Spleen (tissue), 11 donors: Measurements from ENCODE around the gene WDR73. TPM values are rescaled to one million over a fixed set of nuclear protein-coding genes. Genes with fewer than 3 reads are reported as not detected.

Source experiments
- DNase-seq: peaks from one replicate; pipeline ENCODE4 v3.0.0-alpha.2; 2020
- H3K27ac ChIP-seq, 8 donors: fragments of 200-600 bp; sonication (generic) in 7 of 8; 1 replicate in 4 of 8; 2 replicates in 4 of 8; pipeline versions ENCODE4 v1.5.0 to v1.8.0; 2016 to 2021; ENCODE audit warnings: inconsistent platforms in 4 of 8, mild to moderate bottlenecking in 4 of 8, moderate library complexity in 1 of 8
- H3K27me3 ChIP-seq, 7 donors: fragments of 200-600 bp; sonication (generic) in 6 of 7; replicated peaks in 1 of 7; 1 replicate in 4 of 7; 2 replicates in 3 of 7; pipeline versions ENCODE4 v1.5.0 to v1.8.0; 2016 to 2021; ENCODE audit warnings: inconsistent platforms in 3 of 7, mild to moderate bottlenecking in 1 of 7
- H3K36me3 ChIP-seq, 6 donors: fragments of 200-600 bp; sonication (generic) in 5 of 6; 1 replicate in 4 of 6; 2 replicates in 2 of 6; pipeline versions ENCODE4 v1.5.0 to v1.8.0; 2016 to 2021; ENCODE audit warnings: inconsistent platforms in 2 of 6
- H3K4me1 ChIP-seq, 6 donors: fragments of 200-600 bp; sonication (generic) in 5 of 6; 1 replicate in 3 of 6; 2 replicates in 3 of 6; pipeline versions ENCODE4 v1.5.0 to v1.8.0; 2016 to 2021; ENCODE audit warnings: inconsistent platforms in 3 of 6
- H3K4me3 ChIP-seq, 8 donors: fragments of 200-600 bp; sonication (generic) in 7 of 8; 1 replicate in 4 of 8; 2 replicates in 4 of 8; pipeline versions ENCODE4 v1.5.0 to v1.8.0; 2016 to 2021; ENCODE audit warnings: inconsistent platforms in 4 of 8, mild to moderate bottlenecking in 4 of 8, moderate library complexity in 2 of 8
- H3K9me3 ChIP-seq, 8 donors: fragments of 200-600 bp; sonication (generic) in 7 of 8; 1 replicate in 4 of 8; 2 replicates in 4 of 8; pipeline versions ENCODE4 v1.5.0 to v1.8.0; 2016 to 2021; ENCODE audit warnings: inconsistent platforms in 4 of 8
- POLR2A ChIP-seq, 3 donors: fragments of 450-650 bp; IDR thresholded peaks; one replicate each; pipeline ENCODE4 v1.5.1; 2017; ENCODE audit warnings: antibody characterized with exemption in 3 of 3, mild to moderate bottlenecking in 1 of 3
- POLR2AphosphoS5 ChIP-seq, 3 donors: sonication (generic); formaldehyde crosslinking; IDR thresholded peaks; one replicate each; pipeline ENCODE4 v1.5.1; 2017; ENCODE audit warnings: antibody characterized with exemption in 3 of 3
- WGBS, 5 donors: extraction: QIAGEN DNeasy Blood & Tissue Kit in 3 of 5; methylation state at CpG; one replicate each; pipeline versions ENCODE4 v1.1.5 to v1.1.7; 2013 to 2018; 5-methylcytosine and 5-hydroxymethylcytosine counted together
- intact Hi-C: fragments of 100-400 bp; cut with DNase I; formaldehyde crosslinking; loops from one replicate; pipeline ENCODE4 v1.15.0; 2023; ENCODE audit warnings: low total_unique reads
- polyA plus RNA-seq, 3 donors: library from polyadenylated mRNA; stranded (reverse); fragments of 200-250 nt; gene quantifications; one replicate each; pipeline ENCODE4 v1.2.1, GENCODE V29; 2013
- total RNA-seq, 7 donors: library from RNA; depleted of rRNA in 3 of 7; stranded (reverse); fragments of >200 nt in 3 of 7; fragmentation: NEBNext Ultra II Directional in 4 of 7; extraction: Animal tissue kit (Norgen Biotek cat#: 25700) in 4 of 7; gene quantifications; one replicate each; pipeline versions ENCODE4 v1.1.0 to v1.2.1, GENCODE V29; 2016 to 2021
- TF ChIP-seq, protein P1 (sequence below), 11 experiments: fragments of 200-600 bp in 7 of 11; fragments of 450-650 bp in 4 of 11; sonication (generic) in 4 of 11; IDR thresholded peaks in 8 of 11; conservative IDR thresholded peaks in 3 of 11; 1 replicate in 7 of 11; 2 replicates in 4 of 11; pipeline versions ENCODE4 v1.4.0 to v1.8.0; 2016 to 2021; ENCODE audit warnings: antibody characterized with exemption in 11 of 11, inconsistent platforms in 4 of 11, mild to moderate bottlenecking in 1 of 11
- donor health status: healthy with polysubstance abuse.
- donor health status: DM: no; HTN: no; CAD: no; lungs with moderate emphysema.
- donor health status: DM: no; HTN: no; CAD: no.
- donor health status: Bipolar disorder and iron deficiency.
- donor health status: healthy.
- donor health status: DM: no; HTN: no; CAD: no.
- donor health status: DM: yes; HTN: yes; CAD: no.

The WDR73 gene
- total and polyA plus RNA-seq, 10 donors: 12.7 to 31.6 (median 24.4) TPM

DNA sequence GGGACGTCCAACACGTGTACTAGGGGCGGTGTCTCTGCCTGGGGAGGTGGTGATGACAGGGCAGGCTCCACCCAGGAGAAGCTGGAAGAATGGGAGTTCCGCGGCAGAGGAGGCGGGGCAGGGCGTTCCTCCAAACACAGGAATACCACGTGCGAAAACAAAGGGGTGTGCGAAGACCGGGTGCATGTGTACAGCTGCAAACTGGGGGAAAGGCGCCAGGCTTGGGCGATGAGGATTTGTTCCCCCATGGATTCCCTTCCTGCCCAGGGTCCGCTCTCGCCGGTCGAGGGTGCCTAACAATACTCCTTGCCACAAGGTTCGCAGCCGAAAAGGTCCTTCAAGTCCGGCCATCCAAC lies 53.8 kb downstream of the WDR73 start:
- peak; percentile 91 for DNase-seq

DNA sequence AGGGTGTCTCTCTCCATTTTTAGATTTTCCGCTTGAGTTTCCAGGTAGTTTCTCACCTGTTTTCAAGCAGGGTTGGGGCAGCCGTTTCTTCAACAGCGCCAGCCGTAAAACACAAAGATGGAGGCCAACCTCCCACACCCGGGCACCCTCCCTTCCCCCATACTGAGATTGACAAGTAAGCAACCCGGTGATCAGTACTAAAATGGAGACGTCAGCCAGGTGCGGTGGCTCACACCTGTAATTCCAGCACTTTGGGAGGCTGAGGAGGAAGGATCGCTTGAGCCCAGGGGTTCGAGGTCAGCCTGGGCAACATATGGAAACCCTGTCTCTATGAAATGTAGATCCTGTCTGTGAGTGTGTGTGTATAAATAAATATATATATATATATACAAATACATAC lies 54.2 kb downstream of the WDR73 start:
- DNase-seq: peak; percentile 77
- Histone ChIP-seq H3K9me3 (no peaks in the 10 kb centered on the region), H3K27ac (peak overlapping the region in 5 of 8 donors; percentile 77 to 92 (median 78)), H3K4me1 (peaks cover 28 to 93% (median 56%) of the 10 kb centered on the region in 6 donors), H3K27me3 (no peaks in the 10 kb centered on the region), H3K36me3 (peaks cover 0 to 12% (median 6%) of the 10 kb centered on the region in 6 donors), H3K4me3 (peak overlapping the region in 6 of 8 donors; percentile 73 to 99 (median 93))
- 76 to 81% (median 79%) methylated on average over 10 of the region's 10 CpGs for WGBS, 5 donors
- intact Hi-C loops: loop anchor here (10.0 kb wide), 2 partner anchors 55 to 445 kb away; partner anchors contain the start of genes NMB and WDR73
- TF ChIP-seq, protein P1, sequence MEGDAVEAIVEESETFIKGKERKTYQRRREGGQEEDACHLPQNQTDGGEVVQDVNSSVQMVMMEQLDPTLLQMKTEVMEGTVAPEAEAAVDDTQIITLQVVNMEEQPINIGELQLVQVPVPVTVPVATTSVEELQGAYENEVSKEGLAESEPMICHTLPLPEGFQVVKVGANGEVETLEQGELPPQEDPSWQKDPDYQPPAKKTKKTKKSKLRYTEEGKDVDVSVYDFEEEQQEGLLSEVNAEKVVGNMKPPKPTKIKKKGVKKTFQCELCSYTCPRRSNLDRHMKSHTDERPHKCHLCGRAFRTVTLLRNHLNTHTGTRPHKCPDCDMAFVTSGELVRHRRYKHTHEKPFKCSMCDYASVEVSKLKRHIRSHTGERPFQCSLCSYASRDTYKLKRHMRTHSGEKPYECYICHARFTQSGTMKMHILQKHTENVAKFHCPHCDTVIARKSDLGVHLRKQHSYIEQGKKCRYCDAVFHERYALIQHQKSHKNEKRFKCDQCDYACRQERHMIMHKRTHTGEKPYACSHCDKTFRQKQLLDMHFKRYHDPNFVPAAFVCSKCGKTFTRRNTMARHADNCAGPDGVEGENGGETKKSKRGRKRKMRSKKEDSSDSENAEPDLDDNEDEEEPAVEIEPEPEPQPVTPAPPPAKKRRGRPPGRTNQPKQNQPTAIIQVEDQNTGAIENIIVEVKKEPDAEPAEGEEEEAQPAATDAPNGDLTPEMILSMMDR (IDR thresholded peaks at IDR 0.05 in 8 of 11, conservative IDR thresholded peaks at IDR 0.05 in 3 of 11): no peak
- TF ChIP-seq POLR2A (IDR thresholded peaks at IDR 0.05): no peak
- no peak for TF ChIP-seq POLR2AphosphoS5 (IDR thresholded peaks at IDR 0.05)

More for the DNA sequence above, 53.8 kb downstream of the WDR73 start:
- H3K4me1 ChIP-seq: peaks cover 29 to 93% (median 58%) of the 10 kb centered on the region in 6 donors
- TF ChIP-seq, protein P1 (IDR thresholded peaks at IDR 0.05 in 8 of 11, conservative IDR thresholded peaks at IDR 0.05 in 3 of 11): no peak
- TF ChIP-seq POLR2A (IDR thresholded peaks at IDR 0.05): no peak
- TF ChIP-seq POLR2AphosphoS5 (IDR thresholded peaks at IDR 0.05): no peak
- 0 to 2% (median 1%) methylated on average over 18 to 20 of the region's 20 CpGs for WGBS, 5 donors
- peak overlapping the region; percentile 51 to 86 (median 77) for H3K27ac ChIP-seq
- peak overlapping the region; percentile 73 to 99 (median 93) for H3K4me3 ChIP-seq
- H3K36me3 ChIP-seq: peaks cover 0 to 14% (median 6%) of the 10 kb centered on the region in 6 donors
- intact Hi-C loops: no loop called here
- no peaks in the 10 kb centered on the region for H3K9me3 ChIP-seq
- no peaks in the 10 kb centered on the region for H3K27me3 ChIP-seq

DNA sequence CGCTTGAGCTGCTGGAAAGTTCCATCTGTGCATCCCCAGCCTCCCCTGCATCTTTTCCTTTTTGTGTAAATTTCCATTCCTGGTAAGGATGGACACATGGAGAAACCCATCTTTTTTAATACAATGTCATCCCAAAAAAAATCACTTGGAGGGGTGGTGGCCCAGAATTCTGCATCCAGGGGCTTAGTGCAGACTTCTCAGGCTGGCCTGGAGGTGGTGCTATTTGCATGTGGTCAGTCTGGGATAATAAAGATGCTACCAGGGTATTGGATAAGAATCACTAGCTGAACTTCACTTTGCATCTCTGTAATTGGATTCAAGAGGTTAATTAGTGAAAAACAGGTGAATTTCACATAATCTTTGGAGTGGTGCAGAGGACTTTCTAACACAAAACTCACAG lies 55.1 kb downstream of the WDR73 start:
- Histone ChIP-seq H3K4me3 (peak overlapping the region in 1 of 8 donors; percentile 38), H3K27ac (peak overlapping the region; percentile 80 to 92 (median 84)), H3K9me3 (no peaks in the 10 kb centered on the region), H3K36me3 (peaks cover 0 to 4% (median 2%) of the 10 kb centered on the region in 6 donors), H3K4me1 (peaks cover 28 to 86% (median 51%) of the 10 kb centered on the region in 6 donors), H3K27me3 (no peaks in the 10 kb centered on the region)
- WGBS, 5 donors: 20 to 67% (median 28%) methylated on average over 1 of the region's 1 CpG
- intact Hi-C loops: loop anchor here (10.0 kb wide), 2 partner anchors 56 to 446 kb away; partner anchors contain the start of genes NMB and WDR73
- no peak for TF ChIP-seq POLR2AphosphoS5 (IDR thresholded peaks at IDR 0.05)
- no peak for TF ChIP-seq POLR2A (IDR thresholded peaks at IDR 0.05)
- TF ChIP-seq, protein P1 (IDR thresholded peaks at IDR 0.05 in 8 of 11, conservative IDR thresholded peaks at IDR 0.05 in 3 of 11): peak; percentile 26 to 73 (median 56)
- no peak for DNase-seq

DNA sequence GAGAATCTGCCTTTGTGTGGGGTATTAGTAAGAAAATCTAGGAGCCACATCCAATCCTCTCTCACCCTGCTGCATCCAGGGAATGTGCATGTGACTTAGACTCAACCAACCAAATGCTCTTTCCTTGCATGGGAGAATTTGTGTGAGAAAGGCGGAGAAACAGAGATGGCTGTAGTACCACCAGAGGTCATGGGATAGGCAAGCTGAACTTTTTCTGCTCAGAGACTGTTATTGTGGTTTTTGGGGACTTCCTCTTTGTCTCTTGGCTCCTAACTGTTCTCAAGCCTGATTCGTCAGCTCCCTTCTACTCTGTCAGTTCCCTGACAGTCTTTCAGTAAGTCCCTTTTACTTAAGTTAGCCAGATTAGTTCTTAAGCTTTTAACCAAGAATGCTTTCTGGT lies 55.8 kb downstream of the WDR73 start:
- Histone ChIP-seq H3K4me1 (peaks cover 28 to 79% (median 45%) of the 10 kb centered on the region in 6 donors), H3K36me3 (no peaks in the 10 kb centered on the region), H3K9me3 (no peaks in the 10 kb centered on the region), H3K27ac (peak overlapping the region; percentile 80 to 92 (median 84)), H3K27me3 (no peaks in the 10 kb centered on the region), H3K4me3 (peak overlapping the region in 1 of 8 donors; percentile 38)
- WGBS, 5 donors: 17 to 55% (median 23%) methylated on average over 2 of the region's 2 CpGs
- TF ChIP-seq POLR2A (IDR thresholded peaks at IDR 0.05) (no peak), POLR2AphosphoS5 (IDR thresholded peaks at IDR 0.05) (peak in 1 of 3 donors; percentile 48)
- TF ChIP-seq, protein P1 (IDR thresholded peaks at IDR 0.05 in 8 of 11, conservative IDR thresholded peaks at IDR 0.05 in 3 of 11): peak in 2 of 11 experiments; percentile 10 to 27
- no peak for DNase-seq
- intact Hi-C loops: loop anchor here (10.0 kb wide), 2 partner anchors 57 to 447 kb away; partner anchors contain the start of genes NMB and WDR73
